Retinal pigment epithelial cell (primary cell): ENCODE data around the gene GUCD1.

Experiments
- DNase-seq: peaks from one replicate; pipeline ENCODE4 v3.0.0-alpha.2; 2010; ENCODE audit warnings: low read depth
- H3K4me3 ChIP-seq: 2 replicates; pipeline ENCODE4 v1.5.1; 2011; ENCODE audit warnings: mild to moderate bottlenecking, low read length, control low read depth, moderate library complexity
- CTCF ChIP-seq: conservative IDR thresholded peaks from 2 replicates; pipeline ENCODE4 v1.5.1; 2011; ENCODE audit warnings: low read depth, low read length, control low read depth, inconsistent platforms

The GUCD1 gene

DNA sequence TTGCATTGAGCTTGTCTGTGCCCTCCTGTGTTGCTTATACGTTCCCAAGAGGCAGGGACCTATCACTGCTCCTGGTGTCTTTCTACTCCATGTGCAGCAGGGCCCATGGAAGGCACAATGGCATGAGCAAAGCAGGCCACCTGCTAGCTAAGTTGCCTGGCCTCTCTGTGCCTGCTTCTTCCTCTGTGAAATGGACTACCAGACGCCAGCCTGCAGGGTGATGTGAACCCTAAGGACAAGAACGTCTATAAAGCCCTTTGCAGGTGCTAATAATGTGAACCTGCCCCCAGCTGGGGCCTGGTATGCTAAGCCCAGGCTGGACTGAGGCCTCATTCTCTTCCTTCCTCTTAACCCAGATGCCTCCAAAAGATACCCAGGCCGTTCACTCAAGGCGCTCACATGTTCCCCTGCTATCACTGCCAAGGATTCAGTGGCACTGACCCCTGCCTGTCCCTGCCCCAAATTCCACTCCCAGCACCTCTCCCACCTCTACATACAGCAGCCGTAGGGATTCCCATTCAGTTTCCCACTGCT is 4.0 kb downstream of the GUCD1 start:
- TF ChIP-seq CTCF, result no peak
- H3K4me3 ChIP-seq, result no peak overlapping the region
- DNase-seq, result no peak

- no peak for DNase-seq
- no peak overlapping the region for H3K4me3 ChIP-seq
- no peak for TF ChIP-seq CTCF
Observed at GRCh38 chr22:24550028-24550901, 4.7 kb downstream of the GUCD1 start.

DNA sequence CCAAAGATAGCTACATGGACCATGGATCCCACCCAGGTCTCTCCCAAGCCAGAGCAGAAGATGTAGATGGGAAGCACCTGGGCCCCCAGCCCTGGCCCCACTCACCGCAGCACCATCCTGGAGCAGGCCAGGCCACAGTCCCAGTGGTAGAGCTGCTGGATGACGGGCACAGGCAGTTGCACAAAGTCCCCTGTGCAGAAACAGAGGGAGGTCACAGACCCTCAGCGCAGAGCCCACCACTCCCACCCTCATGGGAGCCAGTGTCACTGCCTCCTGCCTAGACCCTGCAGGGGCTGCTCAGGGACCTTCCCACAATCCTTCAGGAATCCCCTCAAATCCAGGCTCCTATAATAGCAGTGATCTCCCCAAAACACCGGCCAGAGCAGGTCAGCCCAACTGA is 6.1 kb downstream of the GUCD1 start:
- TF ChIP-seq CTCF, result no peak
- no peak overlapping the region for H3K4me3 ChIP-seq
- DNase-seq, result no peak

GRCh38 chr22:24543679-24544243 is 11.2 kb downstream of the GUCD1 start:
- H3K4me3 ChIP-seq, result no peak overlapping the region
- no peak for TF ChIP-seq CTCF
- DNase-seq, result no peak

GRCh38 chr22:24543185-24543601 is 11.7 kb downstream of the GUCD1 start:
- no peak overlapping the region for H3K4me3 ChIP-seq
- TF ChIP-seq CTCF, result no peak
- no peak for DNase-seq

DNA sequence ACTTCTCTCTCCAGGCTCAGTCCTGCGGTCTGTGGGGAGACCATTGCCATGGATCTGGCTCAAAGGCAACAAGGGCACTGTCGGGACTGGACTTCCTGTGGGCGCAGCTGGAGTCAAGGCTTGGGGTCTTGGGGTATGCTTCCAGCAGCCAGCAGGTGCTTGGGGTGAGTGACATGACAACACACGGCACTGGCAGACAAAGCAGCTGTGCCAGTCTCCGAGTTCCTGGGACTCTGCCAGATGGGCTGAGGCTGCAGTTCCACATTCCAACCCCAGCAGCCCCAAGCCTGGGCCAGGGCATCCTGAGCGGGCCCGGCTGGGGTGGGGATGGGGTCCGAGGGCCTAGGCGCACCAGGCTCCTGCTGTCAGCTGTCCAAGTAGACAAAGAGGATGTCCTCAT is 12.3 kb downstream of the GUCD1 start:
- TF ChIP-seq CTCF, result no peak
- no peak overlapping the region for H3K4me3 ChIP-seq
- no peak for DNase-seq
